Ectodermal cell (in vitro differentiated cells): ENCODE results near the gene AGAP5.
"Not testable (repeated sequence)": the region's sequence is repeated elsewhere in the genome, so short reads cannot be mapped to it uniquely, and the experiment has no call there.

ENCODE experiments used
- H3K27ac ChIP-seq: 2 replicates; pipeline ENCODE4 v1.7.0; 2013; ENCODE audit warnings: mild to moderate bottlenecking, low read depth, low read length; ENCODE audit not compliant: insufficient read depth, poor library complexity, severe bottlenecking
- H3K27me3 ChIP-seq: 2 replicates; pipeline ENCODE4 v1.7.0; 2013; ENCODE audit warnings: mild to moderate bottlenecking, low read length; ENCODE audit not compliant: insufficient read depth, control insufficient read depth, poor library complexity, severe bottlenecking
- H3K36me3 ChIP-seq: one replicate; pipeline ENCODE4 v1.7.0; 2013; ENCODE audit warnings: low read length; ENCODE audit not compliant: control insufficient read depth, insufficient read depth
- H3K4me1 ChIP-seq: one replicate; pipeline ENCODE4 v1.7.0; 2013; ENCODE audit warnings: low read length; ENCODE audit not compliant: control insufficient read depth, insufficient read depth
- H3K4me3 ChIP-seq: 2 replicates; pipeline ENCODE4 v1.7.0; 2013; ENCODE audit warnings: low read depth, low read length, control low read depth; ENCODE audit not compliant: insufficient read depth
- H3K9me3 ChIP-seq: 2 replicates; pipeline ENCODE4 v1.7.0; 2013; ENCODE audit warnings: mild to moderate bottlenecking, low read length, moderate library complexity; ENCODE audit not compliant: control insufficient read depth
- WGBS, 2 experiments: methylation state at CpG; one replicate each; pipeline ENCODE4 v1.1.7; 2013; ENCODE audit warnings: missing lambda C conversion rate in 2 of 2; 5-methylcytosine and 5-hydroxymethylcytosine counted together

Gene AGAP5

GRCh38 chr10:73732931-73733623 lies 35.2 kb upstream of the AGAP5 start:
- Histone ChIP-seq H3K4me1 (no peaks in the 10 kb centered on the region), H3K4me3 (no peak overlapping the region), H3K9me3 (no peaks in the 10 kb centered on the region), H3K27me3 (no peaks in the 10 kb centered on the region), H3K27ac (no peak overlapping the region), H3K36me3 (peaks cover 4% of the 10 kb centered on the region)
- 94 to 95% methylated on average over 84 of the region's 84 CpGs for WGBS, 2 experiments

GRCh38 chr10:73732426-73732825 lies 34.5 kb upstream of the AGAP5 start:
- WGBS, 2 experiments: 96% methylated on average over 20 of the region's 20 CpGs
- Histone ChIP-seq H3K36me3 (peaks cover 4% of the 10 kb centered on the region), H3K27ac (no peak overlapping the region), H3K4me1 (no peaks in the 10 kb centered on the region), H3K9me3 (no peaks in the 10 kb centered on the region), H3K27me3 (no peaks in the 10 kb centered on the region), H3K4me3 (no peak overlapping the region)

- Histone ChIP-seq H3K27ac (no peak overlapping the region), H3K9me3 (no peaks in the 10 kb centered on the region), H3K4me1 (no peaks in the 10 kb centered on the region), H3K36me3 (peaks cover 5% of the 10 kb centered on the region), H3K4me3 (peak overlapping the region; percentile 16), H3K27me3 (no peaks in the 10 kb centered on the region)
- 94 to 95% methylated on average over 42 of the region's 42 CpGs for WGBS, 2 experiments
Measured at GRCh38 chr10:73731588-73732375, 33.9 kb upstream of the AGAP5 start.

- H3K4me3 ChIP-seq: peak overlapping the region; percentile 95
- H3K36me3 ChIP-seq: peaks cover 15% of the 10 kb centered on the region
- 0% methylated on average over 58 of the region's 58 CpGs for WGBS, 2 experiments
- H3K9me3 ChIP-seq: no peaks in the 10 kb centered on the region
- no peaks in the 10 kb centered on the region for H3K4me1 ChIP-seq
- peak overlapping the region; percentile 85 for H3K27ac ChIP-seq
- no peaks in the 10 kb centered on the region for H3K27me3 ChIP-seq
Measured at GRCh38 chr10:73730153-73730906, 32.4 kb upstream of the AGAP5 start.

GRCh38 chr10:73729781-73730152 lies 31.9 kb upstream of the AGAP5 start:
- not testable (repeated sequence) for H3K27ac ChIP-seq, H3K4me1 ChIP-seq, H3K27me3 ChIP-seq, H3K9me3 ChIP-seq
- Histone ChIP-seq H3K36me3 (peaks cover 14% of the 10 kb centered on the region), H3K4me3 (peak overlapping the region; percentile 95)
- 2% methylated on average over 6 to 7 of the region's 9 CpGs for WGBS, 2 experiments

- 63 to 67% methylated on average over 3 of the region's 4 CpGs for WGBS, 2 experiments
- Histone ChIP-seq H3K4me1 (no peaks in the 10 kb centered on the region), H3K4me3 (no peak overlapping the region), H3K27ac (no peak overlapping the region), H3K27me3 (no peaks in the 10 kb centered on the region), H3K9me3 (no peaks in the 10 kb centered on the region), H3K36me3 (peaks cover 13% of the 10 kb centered on the region)
Measured at GRCh38 chr10:73723516-73723915, 25.6 kb upstream of the AGAP5 start.

- H3K4me3 ChIP-seq, H3K9me3 ChIP-seq, H3K27me3 ChIP-seq, H3K27ac ChIP-seq, H3K4me1 ChIP-seq: not testable (repeated sequence)
- WGBS, 2 experiments: 89 to 95% methylated on average over 4 of the region's 4 CpGs
- peaks cover 18% of the 10 kb centered on the region for H3K36me3 ChIP-seq
Measured at GRCh38 chr10:73720561-73720960, 22.7 kb upstream of the AGAP5 start.

- WGBS, 2 experiments: 92 to 95% methylated on average over 5 of the region's 5 CpGs
- H3K36me3 ChIP-seq: peaks cover 18% of the 10 kb centered on the region
- H3K27ac ChIP-seq: no peak overlapping the region
- H3K4me1 ChIP-seq: no peaks in the 10 kb centered on the region
- H3K27me3 ChIP-seq: no peaks in the 10 kb centered on the region
- no peaks in the 10 kb centered on the region for H3K9me3 ChIP-seq
- H3K4me3 ChIP-seq: no peak overlapping the region
Measured at GRCh38 chr10:73717556-73717955, 19.6 kb upstream of the AGAP5 start.

- 81 to 98% methylated on average over 1 of the region's 1 CpG for WGBS, 2 experiments
- no peaks in the 10 kb centered on the region for H3K27me3 ChIP-seq
- peaks cover 18% of the 10 kb centered on the region for H3K36me3 ChIP-seq
Measured at GRCh38 chr10:73716251-73716650, 18.3 kb upstream of the AGAP5 start.

More at GRCh38 chr10:73716251-73716650, 18.3 kb upstream of the AGAP5 start:
- H3K4me3 ChIP-seq: no peak overlapping the region
- H3K9me3 ChIP-seq: no peaks in the 10 kb centered on the region
- H3K4me1 ChIP-seq: no peaks in the 10 kb centered on the region
- H3K27ac ChIP-seq: no peak overlapping the region
